Stimulated activated CD4-positive, alpha-beta T cell treated with anti-CD3 and anti-CD28 coated beads, Interleukin-15, amount 100 ng/mL, for 48 hours (primary cell): ENCODE results near the gene EFCAB10.
"Not testable (repeated sequence)": the region's sequence is repeated elsewhere in the genome, so short reads cannot be mapped to it uniquely, and the experiment has no call there.

Source experiments
- DNase-seq, 2 donors: peaks; one replicate each; pipeline ENCODE4 v3.0.0-alpha.2; 2020; ENCODE audit warnings: low read depth in 2 of 2

EFCAB10 gene

DNA sequence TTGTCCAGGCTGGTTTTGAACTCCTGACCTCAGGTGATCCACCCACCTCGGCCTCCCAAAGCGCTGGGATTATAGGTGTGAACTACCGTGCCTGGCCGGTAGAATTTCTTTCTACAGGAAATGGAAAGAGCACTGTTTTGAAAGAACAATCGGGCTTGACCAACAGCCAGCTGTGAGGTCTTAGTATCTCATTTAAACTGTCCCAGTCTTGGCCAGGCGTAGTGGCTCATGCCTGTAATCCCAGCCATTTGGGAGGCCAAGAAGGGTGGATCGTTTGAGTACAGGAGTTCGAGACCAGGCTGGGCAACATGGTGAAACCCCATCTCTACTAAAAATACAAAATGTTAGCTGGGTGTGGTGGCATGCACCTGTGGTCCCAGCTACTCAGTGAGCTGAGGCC, 17.8 kb upstream of the EFCAB10 start:
- not testable (repeated sequence) for DNase-seq

DNA sequence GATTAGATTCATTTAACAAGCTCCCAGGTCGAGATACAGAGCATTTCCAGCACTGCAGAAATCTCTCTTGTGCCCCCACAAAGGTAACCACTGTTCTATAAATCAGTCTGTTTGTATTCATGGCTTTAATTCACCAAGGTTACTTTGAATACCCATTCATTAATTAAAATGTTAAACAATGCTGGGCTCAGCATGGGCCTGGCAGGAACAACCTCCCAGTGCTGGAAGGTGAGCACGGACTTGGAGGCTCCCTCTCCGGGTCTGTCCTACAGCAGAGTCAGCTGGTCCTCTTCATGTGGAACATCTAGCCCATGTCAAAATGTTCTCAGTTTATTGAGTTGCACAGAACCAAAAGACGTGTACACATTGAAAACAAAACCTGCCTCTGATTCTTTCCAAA, 15.6 kb upstream of the EFCAB10 start:
- DNase-seq = no peak

DNA sequence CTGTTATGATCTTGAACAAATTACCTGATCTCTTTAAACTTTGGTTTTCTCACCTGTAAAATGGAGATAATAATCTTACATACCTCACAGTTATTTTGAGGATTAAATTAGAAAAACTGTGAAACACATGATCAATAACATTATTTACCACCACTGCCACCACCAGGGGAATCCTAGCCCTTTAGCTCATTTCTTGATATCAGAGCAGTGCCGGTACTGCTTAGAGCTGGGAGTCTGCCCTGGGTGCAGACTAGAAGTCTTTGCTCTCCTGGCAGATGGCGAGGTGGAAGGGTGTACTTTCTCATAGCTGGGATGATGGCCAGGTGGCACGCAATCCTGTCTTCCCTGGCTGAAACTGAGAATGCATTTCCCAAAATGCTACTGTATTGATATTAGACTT, 12.7 kb upstream of the EFCAB10 start:
- no peak for DNase-seq

DNA sequence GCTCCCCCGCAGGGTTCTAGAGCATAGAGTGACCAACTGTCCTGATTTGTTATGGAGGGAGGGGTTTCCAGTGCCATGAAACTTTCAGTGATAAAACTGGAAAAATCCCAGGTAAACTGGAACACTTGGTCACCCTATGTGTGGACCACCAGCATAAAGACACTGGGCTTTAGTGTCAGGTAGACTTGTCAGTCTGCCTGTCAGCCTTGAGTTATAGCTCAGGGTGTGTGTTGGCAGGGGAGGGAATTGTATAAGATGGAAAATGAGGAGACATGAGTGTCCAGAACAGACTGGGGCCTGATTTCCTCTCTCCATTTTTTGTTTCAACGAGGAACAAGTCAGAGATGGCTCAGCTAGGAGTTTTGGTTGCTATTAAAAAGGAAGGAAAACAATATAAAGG, 10.2 kb upstream of the EFCAB10 start:
- DNase-seq = no peak

DNA sequence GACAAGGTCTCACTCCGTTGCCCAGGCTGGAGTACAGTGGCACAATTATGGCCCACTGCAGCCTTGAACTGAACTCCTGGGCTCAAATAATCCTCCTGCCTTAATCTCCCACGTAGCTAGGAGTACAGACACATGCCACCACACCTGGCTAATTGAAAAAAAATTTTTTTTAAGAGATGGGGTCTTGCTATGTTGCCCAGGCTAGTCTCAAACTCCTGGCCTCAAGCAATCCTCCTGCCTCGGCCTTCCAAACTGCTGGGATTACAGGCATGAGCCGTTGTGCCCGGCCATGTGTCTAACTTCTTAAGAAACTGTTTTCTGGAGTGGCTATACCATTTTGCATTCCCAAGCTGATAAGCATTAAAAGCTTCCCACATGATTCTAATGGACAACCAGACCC, 9.5 kb upstream of the EFCAB10 start:
- no peak for DNase-seq

DNA sequence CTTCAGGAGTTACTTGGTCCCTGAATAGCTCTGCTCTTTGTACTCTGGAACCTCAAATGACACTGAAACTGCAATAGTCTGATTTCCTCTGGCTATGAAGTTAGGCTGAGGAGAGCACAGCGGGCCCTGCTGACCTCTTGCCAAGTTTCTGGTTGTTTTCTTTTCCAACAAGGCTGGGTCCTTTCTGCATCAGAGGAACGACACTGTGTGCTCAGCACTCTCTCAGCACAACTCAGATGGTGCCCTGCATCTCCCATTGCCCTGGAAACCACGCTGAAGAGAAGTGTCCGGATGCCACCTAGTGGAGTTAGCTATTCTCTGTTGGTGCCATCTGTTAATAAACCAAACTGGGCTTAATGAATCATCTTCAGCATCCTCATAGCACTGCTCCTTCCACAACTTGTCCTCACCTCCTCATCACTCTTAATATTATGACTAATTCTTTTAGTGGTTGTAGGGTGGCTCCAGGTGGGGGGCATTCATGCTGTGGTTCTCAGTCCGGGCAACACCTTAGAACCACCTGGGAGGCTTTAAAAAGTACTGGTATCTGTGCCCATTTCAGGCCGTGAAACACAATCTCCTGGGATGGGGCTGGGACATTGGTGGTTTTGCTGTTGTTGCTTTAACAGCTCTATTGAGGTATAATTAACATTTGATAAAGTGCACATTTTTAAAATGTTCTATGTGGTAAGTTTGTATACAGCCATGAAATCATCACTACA, 8.2 kb upstream of the EFCAB10 start:
- DNase-seq = peak; percentile 39 to 40

DNA sequence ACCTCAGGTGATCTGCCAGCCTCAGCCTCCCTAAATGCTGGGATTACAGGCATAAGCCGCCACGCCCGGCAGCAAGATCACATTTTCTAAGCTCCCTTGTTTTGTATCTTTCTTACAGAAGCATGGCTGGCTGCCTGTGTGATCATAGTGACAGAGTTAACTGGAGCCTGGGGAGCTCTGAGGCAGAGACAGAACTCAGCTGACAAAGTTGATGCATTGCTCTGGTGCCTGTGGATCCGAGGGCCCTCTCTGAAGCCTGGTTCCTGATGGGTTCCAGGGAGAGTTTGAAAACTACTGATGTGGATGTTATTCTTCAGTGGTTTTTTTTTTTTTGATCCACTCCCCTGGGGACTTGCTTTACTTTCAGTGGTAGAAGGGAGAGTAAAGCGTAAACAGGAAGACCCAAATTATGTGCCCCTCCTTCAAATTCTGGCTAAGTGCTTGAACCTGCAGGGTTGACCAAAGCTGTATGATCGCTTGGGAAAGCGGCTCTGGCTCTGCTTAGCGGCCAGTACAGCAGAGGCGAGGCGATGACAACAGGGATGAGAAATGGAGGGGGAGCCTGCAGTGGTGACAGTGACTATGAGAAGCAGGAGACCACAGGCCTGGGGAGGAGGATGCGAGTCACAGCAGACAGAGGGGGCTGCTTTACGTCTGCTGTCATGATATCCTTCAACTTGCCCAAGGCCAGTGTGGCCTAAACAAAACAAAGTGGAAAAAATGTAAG, 6.8 kb upstream of the EFCAB10 start:
- DNase-seq = no peak

DNA sequence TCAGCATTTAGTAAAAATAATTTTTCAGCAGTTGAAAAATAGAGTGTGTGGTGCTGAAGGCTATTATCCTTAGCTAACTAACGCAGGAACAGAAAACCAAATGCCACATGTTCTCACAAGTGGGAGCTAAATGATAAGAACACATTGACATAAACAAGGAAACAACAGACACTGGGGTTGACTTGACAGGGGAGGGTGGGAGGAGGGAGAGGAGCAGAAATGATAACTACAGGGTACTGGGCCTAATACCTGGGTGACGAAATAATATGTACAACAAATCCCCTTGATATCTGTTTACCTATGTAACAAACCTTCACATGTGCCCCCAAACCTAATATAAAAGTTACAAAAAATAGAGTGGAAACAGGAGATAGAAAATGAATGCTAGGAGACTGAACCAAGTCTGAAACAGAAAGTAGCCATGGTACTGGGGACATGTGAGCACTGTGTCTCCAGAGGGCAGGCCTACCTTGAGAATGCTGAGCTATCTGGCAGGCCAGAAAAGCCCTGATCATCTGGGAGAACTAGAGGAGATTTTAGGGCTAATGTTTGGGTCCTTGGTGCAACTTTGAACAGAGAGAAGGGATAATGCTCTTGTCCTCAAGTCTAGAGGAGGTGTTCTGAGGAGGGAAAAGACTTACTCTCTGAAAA, 4.7 kb upstream of the EFCAB10 start:
- no peak for DNase-seq

DNA sequence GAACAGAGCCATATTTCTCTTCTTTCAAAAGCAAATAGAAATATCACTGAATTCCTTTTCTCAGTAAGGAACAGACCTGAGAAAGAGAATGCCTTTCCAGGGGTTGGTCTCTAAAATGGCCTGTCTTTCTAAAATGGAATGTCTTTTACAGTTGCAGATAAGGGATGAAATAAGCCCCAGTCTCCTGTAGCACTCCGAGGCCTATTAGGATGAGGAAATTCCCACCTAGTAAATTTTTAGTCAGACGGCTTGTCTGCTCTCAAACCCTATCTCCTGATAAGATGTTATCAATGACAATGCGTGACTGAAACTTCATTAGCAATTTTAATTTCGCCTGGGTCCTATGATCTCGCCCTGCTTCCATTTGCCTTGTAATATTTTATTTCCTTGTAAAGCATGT, 2.9 kb upstream of the EFCAB10 start:
- DNase-seq = no peak

DNA sequence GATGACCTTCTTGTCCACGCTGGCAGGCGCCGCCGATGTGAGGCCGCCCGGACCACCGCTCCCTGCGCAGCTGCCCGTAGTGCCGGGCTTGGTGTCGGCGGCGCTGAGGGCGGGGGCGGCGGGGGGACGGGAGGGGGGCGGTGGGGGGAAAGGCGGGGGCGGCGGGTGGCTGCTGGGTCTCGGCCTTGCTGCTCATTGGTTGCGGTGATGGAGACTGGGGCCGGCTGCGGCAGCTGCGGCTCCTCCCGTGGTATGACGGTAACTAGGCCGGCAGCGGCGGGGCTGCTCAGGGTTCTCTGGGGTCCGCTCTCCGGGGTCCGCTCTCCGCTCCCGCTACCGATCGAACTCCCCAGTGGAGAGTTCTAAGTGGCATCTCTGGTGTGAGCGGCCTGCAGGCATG, 1.8 kb upstream of the EFCAB10 start:
- DNase-seq = no peak

DNA sequence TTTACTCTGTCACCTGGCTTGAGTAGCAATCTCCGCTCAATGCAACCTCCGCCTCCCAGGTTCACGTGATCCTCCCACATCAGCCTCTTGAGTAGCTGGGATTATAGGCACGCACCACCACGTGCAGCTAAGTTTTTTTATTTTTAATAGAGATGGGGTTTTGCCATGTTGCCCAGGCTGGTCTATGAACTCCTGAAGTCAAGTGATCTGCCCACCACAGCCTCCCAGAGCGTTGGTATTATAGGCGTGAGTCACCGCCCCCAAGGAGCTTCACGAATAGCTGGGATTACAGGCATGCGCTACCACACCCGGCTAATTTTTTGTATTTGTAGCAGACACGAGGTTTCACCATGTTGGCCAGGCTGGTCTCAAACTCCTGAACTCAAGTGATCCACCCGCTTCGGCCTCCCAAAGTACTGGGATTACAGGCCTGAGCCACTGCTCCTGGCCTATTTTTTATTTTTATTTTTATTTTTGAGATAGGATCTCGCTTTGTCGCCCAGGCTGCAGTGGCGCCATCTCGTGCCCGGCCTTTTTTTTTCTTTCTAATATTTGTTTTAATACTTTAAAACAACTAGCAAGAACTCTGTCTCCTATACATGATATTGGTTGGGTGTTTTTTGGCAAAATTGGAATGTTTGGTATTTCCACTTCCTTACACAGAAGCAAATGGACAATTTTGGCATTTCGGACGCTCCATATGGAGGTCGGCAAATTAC, 1.1 kb downstream of the EFCAB10 start:
- no peak for DNase-seq

DNA sequence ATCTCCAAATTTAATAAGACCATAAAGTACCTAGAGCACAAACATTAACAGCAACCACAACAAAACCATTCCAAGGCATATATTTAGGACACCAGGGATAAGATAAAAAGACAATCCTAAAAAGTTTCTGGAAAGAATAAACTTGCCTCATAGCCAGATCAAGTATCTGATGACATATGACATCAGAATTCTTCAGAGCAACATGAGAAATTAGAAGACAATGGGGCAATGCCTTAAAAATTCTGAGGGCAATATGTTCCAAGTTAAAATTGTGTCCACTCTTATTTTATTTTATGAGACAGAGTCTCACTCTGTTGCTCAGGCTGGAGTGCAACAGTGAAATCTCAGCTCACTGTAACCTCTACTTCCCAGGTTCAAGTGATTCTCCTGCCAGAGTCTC, 2.8 kb downstream of the EFCAB10 start:
- no peak for DNase-seq

DNA sequence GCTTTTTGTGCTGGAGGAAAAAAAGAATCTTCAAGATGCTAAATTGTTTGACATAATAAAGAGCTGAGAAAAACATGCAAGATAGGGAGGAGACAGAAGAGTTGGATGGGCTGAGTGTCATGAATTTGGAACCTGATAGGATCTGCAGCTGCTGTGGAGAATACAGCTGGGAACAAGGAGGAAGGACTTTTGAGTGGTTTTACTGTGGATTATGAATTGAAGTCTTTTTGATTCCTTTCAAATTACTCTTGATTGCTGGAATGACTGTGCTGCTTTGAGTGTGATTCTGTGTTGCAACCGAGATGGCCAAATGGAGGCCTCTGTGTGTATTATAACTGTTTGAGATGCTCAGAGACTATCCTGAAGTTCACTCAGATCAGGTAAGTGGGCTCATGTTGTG, 4.0 kb downstream of the EFCAB10 start:
- no peak for DNase-seq

DNA sequence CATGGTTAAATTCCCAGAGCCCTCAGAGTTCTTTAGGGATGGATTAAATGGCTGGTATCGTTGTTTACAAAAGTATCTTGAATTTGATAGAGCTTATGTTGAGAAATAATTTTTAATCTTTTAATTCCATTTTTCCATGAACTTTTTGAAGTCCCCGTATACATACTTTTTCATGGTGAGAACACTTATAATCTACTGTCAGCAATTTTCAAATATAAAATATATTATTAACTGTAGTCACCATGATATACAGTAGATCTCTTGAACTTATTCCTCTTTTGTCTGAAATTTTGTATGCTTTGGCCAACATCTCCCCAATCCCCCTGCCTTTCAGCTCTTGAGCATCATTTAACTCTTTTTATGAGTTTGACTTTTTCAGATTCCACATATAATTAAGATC, 9.4 kb downstream of the EFCAB10 start:
- no peak for DNase-seq

DNA sequence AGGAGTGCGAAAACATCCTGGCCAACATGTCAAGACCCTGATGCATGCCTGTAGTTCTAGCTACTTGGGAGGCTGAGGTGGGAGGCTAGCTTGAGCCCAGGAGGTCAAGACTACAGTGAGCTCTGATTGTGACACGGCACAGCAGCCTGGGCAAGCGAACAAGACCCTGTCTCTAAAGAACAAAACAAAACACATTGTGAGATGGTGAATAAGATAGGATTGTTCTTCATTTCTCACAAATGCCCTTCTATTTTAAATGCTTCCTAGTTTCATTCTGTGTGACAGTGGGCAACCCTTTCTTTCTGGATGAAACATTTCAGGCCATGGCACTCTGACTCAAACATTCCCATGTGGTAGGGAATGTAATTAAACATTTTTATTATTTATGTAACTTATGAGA, 13.5 kb downstream of the EFCAB10 start:
- DNase-seq = no peak

DNA sequence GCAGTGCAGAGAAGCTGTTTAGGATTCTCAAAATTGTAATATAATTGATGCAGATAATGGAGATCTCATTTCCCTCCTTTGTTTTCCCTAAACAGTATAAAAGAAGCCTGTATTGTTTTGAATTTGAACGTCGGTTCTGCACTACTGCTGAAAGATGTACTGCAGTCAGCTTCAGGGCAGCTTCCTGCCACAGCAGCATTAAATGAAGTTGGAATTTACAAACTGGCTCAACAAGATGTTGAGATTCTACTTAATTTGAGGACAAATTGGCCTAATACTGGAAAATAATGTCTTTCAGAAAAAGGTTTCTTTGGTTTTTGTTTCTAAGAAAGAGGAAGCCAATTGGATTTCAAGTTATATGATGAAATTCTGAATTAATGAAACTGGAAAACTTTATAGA, 14.3 kb downstream of the EFCAB10 start:
- no peak for DNase-seq

DNA sequence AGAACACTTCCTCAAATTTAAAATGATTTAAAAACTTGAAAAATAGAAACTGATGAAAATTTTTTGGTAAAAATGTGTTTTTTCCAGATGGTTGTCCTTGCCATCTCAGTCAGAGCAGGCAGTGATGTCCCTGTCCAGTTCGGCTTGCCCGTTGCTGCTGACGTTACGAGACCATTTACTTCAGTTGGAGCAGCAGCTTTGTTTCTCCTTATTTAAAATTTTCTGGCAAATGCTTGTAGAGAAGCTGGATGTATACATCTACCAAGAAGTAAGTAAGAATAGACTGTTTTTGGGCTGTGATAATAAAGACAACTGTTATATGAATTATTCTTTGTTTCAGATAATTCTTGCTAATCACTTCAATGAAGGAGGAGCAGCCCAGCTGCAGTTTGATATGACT, 16.1 kb downstream of the EFCAB10 start:
- DNase-seq = no peak

DNA sequence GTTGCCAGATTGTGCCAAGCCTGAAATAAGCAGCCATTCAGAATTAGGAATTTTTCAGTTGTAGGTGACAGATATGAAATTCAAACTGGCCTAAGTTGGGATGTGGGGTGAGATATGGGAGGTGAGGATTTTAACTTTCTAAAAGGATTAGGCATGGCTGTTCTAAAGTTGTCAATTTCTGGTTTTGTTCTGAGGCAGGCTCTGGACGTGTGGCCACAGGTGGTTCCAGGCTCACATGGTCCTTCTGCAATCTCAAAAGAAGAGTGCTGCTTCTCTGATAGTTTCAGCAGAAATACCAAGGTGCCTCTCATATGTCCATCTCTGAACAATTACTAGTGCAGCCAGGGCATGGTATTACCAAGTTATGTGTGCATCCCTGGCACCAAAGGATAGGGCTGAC, 21.4 kb downstream of the EFCAB10 start:
- no peak for DNase-seq

DNA sequence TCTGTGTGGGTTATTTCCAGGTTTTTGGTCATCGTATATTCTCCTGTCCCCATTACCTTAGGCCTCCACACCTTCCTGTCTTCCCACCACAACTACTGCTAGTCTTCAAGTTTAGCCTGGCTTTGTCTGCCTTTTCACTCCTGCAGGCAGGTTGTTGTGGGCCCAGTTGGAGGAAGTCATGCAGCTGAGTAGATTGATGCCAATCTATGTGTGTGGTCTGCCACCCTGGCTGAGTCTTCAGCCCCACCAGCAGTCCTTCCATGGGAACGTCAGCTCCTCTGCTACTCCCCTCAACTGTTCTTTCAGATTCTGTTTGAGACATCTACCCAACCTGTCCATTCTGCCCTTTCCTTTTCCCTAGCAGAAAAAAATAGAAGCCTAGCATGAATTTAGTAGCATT, 43.0 kb downstream of the EFCAB10 start:
- DNase-seq = no peak

DNA sequence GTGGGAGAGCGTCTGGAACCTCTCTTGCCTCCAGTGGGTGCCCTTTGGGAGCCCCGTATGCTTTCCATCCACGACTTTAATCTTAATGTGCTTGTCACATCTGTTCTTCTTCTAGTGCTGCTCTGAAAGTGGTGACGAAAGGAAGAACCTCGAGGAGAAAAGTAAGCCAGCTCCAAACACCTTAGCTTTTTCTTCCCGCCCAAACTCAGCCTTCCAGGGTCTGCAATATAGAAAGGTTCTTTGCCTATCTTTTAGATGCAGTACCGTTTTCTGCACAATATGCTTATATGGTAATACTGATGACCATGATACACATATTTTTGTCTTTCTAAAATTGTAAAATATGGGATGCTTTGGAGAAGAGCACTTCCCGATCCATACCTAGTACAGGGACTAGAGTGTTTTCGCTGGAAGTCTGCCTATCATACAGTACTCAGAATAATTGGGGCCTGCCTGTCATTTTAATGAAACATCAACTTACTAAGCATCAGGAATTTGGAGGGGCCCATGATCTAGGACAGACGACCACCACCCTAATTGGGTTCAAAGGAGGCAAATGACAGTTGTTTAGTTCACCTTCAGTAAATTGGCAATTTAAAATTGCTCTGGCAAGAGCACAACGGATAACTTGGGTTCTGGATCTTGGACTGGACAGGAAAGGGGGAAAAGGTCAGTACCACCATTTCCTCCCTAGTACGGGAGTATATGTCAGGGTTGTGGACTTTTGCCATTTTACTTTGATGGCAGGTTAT, 48.4 kb downstream of the EFCAB10 start:
- DNase-seq = no peak

DNA sequence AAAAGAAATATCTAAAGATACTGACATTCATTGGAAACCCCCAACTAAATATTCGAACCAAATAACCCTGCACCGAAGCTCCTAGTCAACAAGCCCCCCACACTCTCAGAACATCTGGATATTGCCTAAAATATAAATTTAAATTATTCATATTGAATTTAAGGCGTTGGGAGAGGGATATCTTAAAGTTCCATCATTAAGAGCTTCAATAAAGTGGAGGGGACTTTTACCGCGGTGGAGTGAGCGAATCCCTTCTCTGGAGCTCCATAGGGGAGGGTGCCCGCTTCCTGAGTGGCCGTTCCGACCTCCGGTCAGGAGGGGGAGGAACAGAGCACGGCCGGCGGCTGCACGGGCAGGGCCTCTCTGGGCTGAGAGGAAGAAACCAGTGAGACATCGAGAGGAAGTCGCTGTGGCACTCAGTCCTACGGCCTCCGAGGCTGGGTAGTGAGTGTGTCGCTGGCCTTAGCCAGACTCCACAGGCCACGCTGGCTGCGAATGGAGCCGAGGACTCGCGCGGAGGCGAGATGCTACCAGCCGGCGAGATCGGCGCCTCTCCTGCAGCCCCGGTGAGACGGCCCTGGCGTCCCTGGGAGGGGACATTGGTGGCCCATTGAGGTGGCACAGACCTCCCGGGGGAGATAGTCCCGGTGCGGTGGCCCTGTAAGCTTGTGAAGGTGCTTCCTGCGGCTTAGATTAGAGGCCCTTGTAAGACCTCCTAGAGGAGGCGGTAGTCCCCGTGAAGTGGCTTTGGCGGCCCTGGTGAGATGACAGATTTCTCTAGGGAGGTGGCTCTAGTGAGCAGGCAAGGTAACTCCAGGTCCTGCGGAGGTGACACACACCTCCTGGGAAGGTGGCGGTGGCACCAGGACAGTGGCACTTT, 49.3 kb downstream of the EFCAB10 start, which contains the start of gene RINT1:
Gene RINT1 (plus strand): TSS at position 410 of the 880 bp plus-strand sequence. CDS start 115 bp downstream, at position 525.
- peak; percentile 87 for DNase-seq
